ENCODE measurements around the gene RASA2. TPM values are rescaled to one million over a fixed set of nuclear protein-coding genes. Genes with fewer than 3 reads are reported as not detected.
"Not testable (repeated sequence)": the region's sequence is repeated elsewhere in the genome, so short reads cannot be mapped to it uniquely, and the experiment has no call there.

Gene RASA2
- total RNA-seq, 2 experiments from 2014 or later, result 34.7 to 35.0 TPM

- ChIA-PET CTCF (interaction anchor here (0.7 to 7.5 kb wide), 25 partner anchors 10 to 185 kb away, joined by 3 to 173 read pairs (median 10); partner anchors contain the start of gene RASA2), POLR2A (no interaction called here)
- Mint-ChIP-seq H3K4me1 (ENCODE audit: low read depth) (peaks cover 17% of the 10 kb centered on the region), H3K27me3 (no peaks in the 10 kb centered on the region), H3K4me3 (no peak overlapping the region), H3K27ac (no peak overlapping the region), H3K36me3 (peaks cover under 1% of the 10 kb centered on the region), H3K9me3 (peaks cover 6% of the 10 kb centered on the region)
- intact Hi-C loops (cut with micrococcal nuclease), result loop anchor here (5.0 kb wide), 1 partner anchor 227 kb away; the partner anchor contains the start of gene PXYLP1
- no peak for DNase-seq
These were observed 27.8 kb upstream of the RASA2 start for GRCh38 chr3:141459008-141459407.

DNA sequence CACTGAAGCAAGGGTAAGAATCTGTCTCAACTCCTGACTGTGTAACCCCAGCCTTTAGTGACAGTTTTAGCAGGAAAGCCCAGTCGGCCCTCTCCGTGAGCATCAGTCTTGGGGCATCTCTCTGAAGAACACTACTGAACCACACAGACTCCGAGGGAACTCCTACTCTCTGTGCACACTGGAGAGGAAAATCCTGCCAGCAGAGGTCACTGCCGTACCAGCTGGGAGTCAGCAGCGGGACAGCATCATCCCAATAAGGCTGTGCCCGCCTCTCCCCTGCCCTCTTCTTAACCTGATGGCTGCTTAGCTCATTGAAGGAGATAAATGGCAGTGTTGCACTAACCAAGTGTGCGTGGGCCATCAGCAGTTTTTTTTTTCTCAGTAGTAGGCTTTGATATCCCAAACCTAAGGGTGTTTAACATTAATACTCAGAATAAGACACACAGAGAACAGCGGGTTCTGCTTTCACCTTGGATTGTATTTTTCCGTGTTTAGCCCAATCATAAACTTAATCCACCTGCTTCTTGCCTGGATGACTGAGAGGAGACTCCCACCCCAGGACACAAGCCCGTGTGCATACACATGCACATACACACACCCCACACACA, 26.6 kb upstream of the RASA2 start:
- intact Hi-C loops (cut with micrococcal nuclease), result loop anchor here (1.0 to 5.0 kb wide), 5 partner anchors 101 to 417 kb away; partner anchors contain the start of genes ATP1B3 and RNF7
- peak; percentile 94 for DNase-seq

DNA sequence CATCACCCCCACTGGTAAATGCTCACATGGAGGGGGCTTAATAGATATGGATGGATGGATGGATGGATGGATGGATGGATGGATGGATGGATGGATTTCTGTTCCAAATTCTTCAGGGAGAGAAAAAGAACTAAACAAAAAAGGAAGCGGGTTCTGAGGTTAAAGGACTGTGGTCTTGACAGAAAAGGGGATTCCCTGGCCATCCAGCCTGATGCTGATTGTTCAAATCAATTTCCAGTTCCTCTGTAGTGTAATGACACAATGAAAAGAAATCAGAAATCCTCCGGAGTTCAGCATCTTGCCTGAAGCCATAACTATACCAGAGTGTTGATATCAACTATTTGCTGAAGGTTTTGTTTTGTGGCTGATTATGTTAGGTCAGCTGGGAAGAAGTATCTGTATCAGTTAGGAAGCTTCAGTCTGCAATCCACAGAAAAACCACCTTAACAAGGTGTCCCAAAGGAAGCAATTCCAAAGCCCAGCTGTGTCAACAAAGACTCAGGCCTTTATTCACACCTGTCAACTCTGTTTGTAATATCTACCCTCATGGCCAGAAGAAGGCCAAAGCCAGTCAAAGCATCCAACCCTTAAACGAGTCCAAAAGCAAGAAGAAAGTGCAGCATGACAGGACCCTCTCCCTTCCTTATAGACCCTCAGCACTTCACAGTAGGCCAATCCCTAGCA, 24.5 kb upstream of the RASA2 start:
- Mint-ChIP-seq H3K9me3 (peaks cover 17% of the 10 kb centered on the region), H3K4me3 (no peak overlapping the region), H3K36me3 (peaks cover 7% of the 10 kb centered on the region), H3K27me3 (no peaks in the 10 kb centered on the region), H3K4me1 (ENCODE audit: low read depth) (peaks cover 6% of the 10 kb centered on the region), H3K27ac (no peak overlapping the region)
- ChIA-PET POLR2A (no interaction called here), CTCF (interaction anchor here (1.1 to 7.5 kb wide), 4 partner anchors 10 to 183 kb away, joined by 4 to 173 read pairs (median 23); no protein-coding TSS in a partner anchor)
- no peak for DNase-seq
- intact Hi-C loops (cut with micrococcal nuclease), result loop anchor here (5.0 kb wide), 3 partner anchors 165 to 415 kb away; partner anchors contain the start of genes ATP1B3 and RNF7

More for the DNA sequence above, 26.6 kb upstream of the RASA2 start:
- Mint-ChIP-seq H3K36me3 (peaks cover 7% of the 10 kb centered on the region), H3K27ac (no peak overlapping the region), H3K27me3 (no peaks in the 10 kb centered on the region), H3K4me3 (no peak overlapping the region), H3K4me1 (ENCODE audit: low read depth) (peaks cover 7% of the 10 kb centered on the region), H3K9me3 (peaks cover 17% of the 10 kb centered on the region)
- CTCF ChIA-PET, result interaction anchor here (0.5 to 7.5 kb wide), 52 partner anchors 8 to 440 kb away, joined by 3 to 173 read pairs (median 4); partner anchors contain the start of genes RASA2 and ZBTB38
- POLR2A ChIA-PET, result interaction anchor here (0.7 kb wide), 1 partner anchor 27 kb away, joined by 5 read pairs; the partner anchor contains the start of gene RASA2

DNA sequence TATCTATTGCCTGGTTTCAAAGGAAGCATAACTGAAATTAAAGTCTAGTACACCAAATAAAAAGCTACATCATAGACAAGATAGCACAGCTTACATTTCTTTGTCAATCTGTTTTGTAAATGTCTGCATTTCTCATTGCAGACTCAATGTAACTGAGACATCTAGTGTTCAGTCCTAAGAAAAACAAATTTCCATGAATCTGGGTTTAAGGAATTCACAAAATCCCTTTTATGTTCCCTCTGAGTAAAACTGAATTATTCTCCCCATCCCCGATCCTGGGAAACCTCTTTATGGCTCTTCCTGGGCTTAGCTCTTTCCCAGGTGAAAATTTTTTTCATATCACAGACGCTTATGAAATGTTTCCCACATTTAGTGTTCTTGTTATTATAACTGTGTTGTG, 21.6 kb upstream of the RASA2 start:
- DNase-seq, result no peak
- CTCF ChIA-PET, result interaction anchor here (1.3 to 1.4 kb wide), 2 partner anchors 9 to 10 kb away, joined by 7 to 8 read pairs; no protein-coding TSS in a partner anchor
- Mint-ChIP-seq H3K9me3 (peaks cover 23% of the 10 kb centered on the region), H3K36me3 (peaks cover 7% of the 10 kb centered on the region), H3K27ac (no peak overlapping the region), H3K4me1 (ENCODE audit: low read depth) (peaks cover 3% of the 10 kb centered on the region), H3K27me3 (no peaks in the 10 kb centered on the region), H3K4me3 (no peak overlapping the region)
- POLR2A ChIA-PET, result no interaction called here
- intact Hi-C loops (cut with micrococcal nuclease), result no loop called here

DNA sequence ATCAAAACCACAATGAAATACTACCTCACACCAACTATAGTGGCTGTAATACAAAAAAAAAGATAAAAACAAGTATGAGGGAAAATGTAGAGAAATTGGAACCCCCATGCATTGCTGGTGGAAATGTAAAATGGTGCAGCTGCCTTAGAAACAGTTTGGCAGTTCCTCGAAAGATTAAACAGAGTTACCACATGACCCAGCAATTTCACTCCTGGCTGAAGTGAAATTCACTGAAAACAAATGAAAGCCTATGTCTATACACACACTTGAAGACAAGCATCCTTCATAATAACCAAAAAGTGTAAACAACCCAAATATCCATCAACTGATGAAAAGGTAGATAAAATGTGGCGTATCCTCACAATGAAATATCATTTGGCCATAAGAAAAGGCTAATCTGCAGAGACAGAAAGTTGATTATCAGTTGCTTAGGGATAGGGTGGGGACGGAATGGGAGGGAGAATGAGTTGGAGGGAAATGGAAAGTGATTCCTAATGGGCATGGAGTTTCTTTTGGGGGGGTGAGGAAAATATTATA, 20.1 kb upstream of the RASA2 start:
- H3K4me3 Mint-ChIP-seq, result no peak overlapping the region
- intact Hi-C loops (cut with micrococcal nuclease), result no loop called here
- H3K27ac Mint-ChIP-seq, result no peak overlapping the region
- peaks cover 23% of the 10 kb centered on the region for H3K9me3 Mint-ChIP-seq
- ChIA-PET POLR2A (no interaction called here), CTCF (no interaction called here)
- no peaks in the 10 kb centered on the region for H3K4me1 Mint-ChIP-seq (ENCODE audit: low read depth)
- H3K27me3 Mint-ChIP-seq, result no peaks in the 10 kb centered on the region
- peaks cover 7% of the 10 kb centered on the region for H3K36me3 Mint-ChIP-seq
- DNase-seq, result no peak

DNA sequence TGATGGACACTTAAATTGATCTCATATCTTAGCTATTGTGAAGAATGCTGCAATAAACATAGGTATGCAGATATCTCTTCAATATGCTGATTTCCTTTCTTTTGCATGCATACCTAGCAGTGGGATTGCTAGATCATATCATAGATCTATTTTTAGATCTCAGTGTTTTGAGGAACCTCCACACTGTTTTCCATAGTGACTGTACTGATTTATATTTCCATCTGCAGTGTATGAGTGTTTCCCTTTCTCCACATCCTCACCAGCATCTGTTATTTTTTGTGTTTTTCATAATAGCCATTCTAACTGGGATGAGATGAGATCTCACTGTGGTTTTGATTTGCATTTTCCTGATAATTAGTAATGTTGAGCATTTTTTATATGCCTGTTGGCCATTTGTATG, 17.1 kb upstream of the RASA2 start:
- H3K4me1 Mint-ChIP-seq (ENCODE audit: low read depth), result peaks cover 3% of the 10 kb centered on the region
- no peak for DNase-seq
- peaks cover 12% of the 10 kb centered on the region for H3K9me3 Mint-ChIP-seq
- ChIA-PET POLR2A (no interaction called here), CTCF (interaction anchor here (0.7 kb wide), 1 partner anchor 91 kb away, joined by 3 read pairs; no protein-coding TSS in a partner anchor)
- intact Hi-C loops (cut with micrococcal nuclease), result no loop called here
- H3K27me3 Mint-ChIP-seq, result no peaks in the 10 kb centered on the region
- H3K27ac Mint-ChIP-seq, result no peak overlapping the region
- H3K36me3 Mint-ChIP-seq, result peaks cover 3% of the 10 kb centered on the region
- H3K4me3 Mint-ChIP-seq, result no peak overlapping the region

GRCh38 chr3:141471160-141471559, 15.7 kb upstream of the RASA2 start:
- H3K9me3 Mint-ChIP-seq, result peaks cover 7% of the 10 kb centered on the region
- no peak overlapping the region for H3K27ac Mint-ChIP-seq
- H3K4me3 Mint-ChIP-seq, result no peak overlapping the region
- CTCF ChIA-PET, result interaction anchor here (0.6 to 4.7 kb wide), 11 partner anchors 11 to 122 kb away, joined by 3 to 42 read pairs (median 3); no protein-coding TSS in a partner anchor
- peaks cover 9% of the 10 kb centered on the region for H3K4me1 Mint-ChIP-seq (ENCODE audit: low read depth)
- intact Hi-C loops (cut with micrococcal nuclease), result no loop called here
- no peak for DNase-seq
- H3K36me3 Mint-ChIP-seq, result no peaks in the 10 kb centered on the region
- no peaks in the 10 kb centered on the region for H3K27me3 Mint-ChIP-seq
- POLR2A ChIA-PET, result no interaction called here

- no peaks in the 10 kb centered on the region for H3K36me3 Mint-ChIP-seq
- H3K27ac Mint-ChIP-seq, result no peak overlapping the region
- no peak overlapping the region for H3K4me3 Mint-ChIP-seq
- intact Hi-C loops (cut with micrococcal nuclease), result no loop called here
- POLR2A ChIA-PET, result no interaction called here
- no peaks in the 10 kb centered on the region for H3K27me3 Mint-ChIP-seq
- CTCF ChIA-PET, result interaction anchor here (0.7 to 1.2 kb wide), 2 partner anchors 9 to 10 kb away, joined by 3 read pairs; no protein-coding TSS in a partner anchor
- peaks cover 22% of the 10 kb centered on the region for H3K4me1 Mint-ChIP-seq (ENCODE audit: low read depth)
- peaks cover 2% of the 10 kb centered on the region for H3K9me3 Mint-ChIP-seq
- DNase-seq, result peak; percentile 30
These were observed 10.8 kb upstream of the RASA2 start for GRCh38 chr3:141476033-141476432.

- H3K4me1 Mint-ChIP-seq (ENCODE audit: low read depth), result peaks cover 22% of the 10 kb centered on the region
- no peaks in the 10 kb centered on the region for H3K27me3 Mint-ChIP-seq
- no peak overlapping the region for H3K4me3 Mint-ChIP-seq
- no peaks in the 10 kb centered on the region for H3K9me3 Mint-ChIP-seq
- no peak overlapping the region for H3K27ac Mint-ChIP-seq
- H3K36me3 Mint-ChIP-seq, result no peaks in the 10 kb centered on the region
- DNase-seq, result no peak
- ChIA-PET CTCF (interaction anchor here (1.0 to 1.4 kb wide), 3 partner anchors 9 to 83 kb away, joined by 3 to 5 read pairs (median 4); no protein-coding TSS in a partner anchor), POLR2A (no interaction called here)
- intact Hi-C loops (cut with micrococcal nuclease), result no loop called here
These were observed 9.6 kb upstream of the RASA2 start for GRCh38 chr3:141477224-141477623.

DNA sequence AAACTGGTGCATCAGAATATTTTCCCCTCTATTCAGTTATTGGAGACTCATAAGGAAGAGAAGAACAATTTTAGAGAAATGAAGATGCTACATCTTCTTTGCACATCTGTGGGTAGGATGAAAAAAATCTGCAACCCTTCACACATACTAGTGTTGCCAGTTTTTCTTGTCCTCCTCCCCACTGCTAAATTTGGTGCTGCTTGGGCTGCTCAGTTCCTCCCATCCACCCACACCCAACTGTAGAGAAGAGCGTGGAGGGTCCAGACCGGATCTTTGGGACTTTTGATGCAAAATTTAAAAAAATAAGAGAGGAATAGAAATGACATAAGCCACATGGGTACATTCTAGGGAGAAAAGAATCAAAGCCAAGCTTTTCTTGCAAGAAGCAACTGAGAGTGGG, 8.7 kb upstream of the RASA2 start:
- no peaks in the 10 kb centered on the region for H3K27me3 Mint-ChIP-seq
- H3K36me3 Mint-ChIP-seq, result no peaks in the 10 kb centered on the region
- ChIA-PET CTCF (interaction anchor here (1.0 to 1.4 kb wide), 2 partner anchors 76 to 83 kb away, joined by 4 to 5 read pairs; no protein-coding TSS in a partner anchor), POLR2A (no interaction called here)
- H3K27ac Mint-ChIP-seq, result no peak overlapping the region
- intact Hi-C loops (cut with micrococcal nuclease), result no loop called here
- no peak for DNase-seq
- no peak overlapping the region for H3K4me3 Mint-ChIP-seq
- H3K9me3 Mint-ChIP-seq, result no peaks in the 10 kb centered on the region
- H3K4me1 Mint-ChIP-seq (ENCODE audit: low read depth), result peaks cover 22% of the 10 kb centered on the region

DNA sequence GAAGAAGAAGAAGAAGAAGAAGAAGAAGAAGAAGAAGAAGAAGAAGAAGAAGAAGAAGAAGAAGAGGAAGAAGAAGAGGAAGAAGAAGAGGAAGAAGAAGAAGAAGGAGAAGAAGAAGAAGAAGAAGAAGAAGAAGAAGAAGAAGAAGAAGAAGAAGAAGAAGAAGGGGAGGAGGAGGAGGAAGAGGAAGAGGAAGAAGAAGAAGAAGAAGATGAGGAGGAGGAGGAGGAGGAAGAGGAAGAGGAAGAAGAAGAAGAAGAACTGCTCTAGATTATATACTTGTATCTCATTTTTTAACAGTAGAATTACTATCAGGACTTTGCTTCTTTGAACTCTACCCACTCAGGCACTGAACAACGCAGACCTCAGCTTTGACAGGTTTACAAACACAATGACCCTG, 8.0 kb upstream of the RASA2 start:
- H3K9me3 Mint-ChIP-seq; DNase-seq; intact Hi-C loops (cut with micrococcal nuclease); H3K27ac Mint-ChIP-seq; H3K27me3 Mint-ChIP-seq; H3K36me3 Mint-ChIP-seq; H3K4me3 Mint-ChIP-seq; POLR2A ChIA-PET: not testable (repeated sequence)
- CTCF ChIA-PET, result interaction anchor here (1.3 to 1.8 kb wide), 2 partner anchors 18 to 82 kb away, joined by 8 to 10 read pairs; no protein-coding TSS in a partner anchor
- H3K4me1 Mint-ChIP-seq (ENCODE audit: low read depth), result peaks cover 22% of the 10 kb centered on the region
